ENCODE data around the gene PDE3B.

PDE3B gene

GRCh38 chr11:14892036-14892556 is 248.5 kb downstream of the PDE3B start, which contains the start of gene CYP2R1:
Gene CYP2R1 (minus strand): TSS chr11:14892231. CDS start chr11:14892205, 26 bp downstream.
- in situ Hi-C loops (cut with HindIII; ENCODE audit: low sequenced_read_pairs), result no loop called here
- peak; percentile 98 for DNase-seq (ENCODE audit: low read depth, low spot score)
- H3K4me3 ChIP-seq (ENCODE audit: low read depth, low read length), result peak within 1 kb of the TSS; percentile 74
- TF ChIP-seq CTCF (IDR thresholded peaks at IDR 0.05; ENCODE audit: low read depth, low read length), result no peak

DNA sequence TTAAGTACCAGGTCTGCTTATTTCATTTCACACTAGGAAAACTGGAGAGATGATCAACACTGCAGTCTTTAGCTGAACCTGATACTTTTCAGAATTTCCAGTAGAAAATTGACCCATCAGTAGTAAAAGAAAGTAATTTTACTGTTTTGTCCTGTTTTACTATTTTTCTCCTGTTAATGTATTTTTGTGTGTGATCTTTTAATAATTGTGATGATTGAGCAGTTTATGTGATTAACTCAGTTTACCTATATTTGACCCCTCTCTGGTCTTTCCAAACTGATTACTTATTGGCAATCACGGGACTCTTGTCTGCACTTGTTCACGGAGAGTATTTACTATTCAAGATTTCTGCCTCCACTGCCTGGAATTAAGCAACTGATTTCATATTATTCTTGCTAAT is 249.0 kb downstream of the PDE3B start:
- in situ Hi-C loops (cut with HindIII; ENCODE audit: low sequenced_read_pairs), result no loop called here
- TF ChIP-seq CTCF (IDR thresholded peaks at IDR 0.05; ENCODE audit: low read depth, low read length), result no peak
- no peak for DNase-seq (ENCODE audit: low read depth, low spot score)
- peak overlapping the region; percentile 74 for H3K4me3 ChIP-seq (ENCODE audit: low read depth, low read length)

- peak; percentile 40 for DNase-seq (ENCODE audit: low read depth, low spot score)
- TF ChIP-seq CTCF (IDR thresholded peaks at IDR 0.05; ENCODE audit: low read depth, low read length), result no peak
- H3K4me3 ChIP-seq (ENCODE audit: low read depth, low read length), result no peak overlapping the region
- in situ Hi-C loops (cut with HindIII; ENCODE audit: low sequenced_read_pairs), result no loop called here
Measured at GRCh38 chr11:14894657-14895598, 251.3 kb downstream of the PDE3B start.

- no peak overlapping the region for H3K4me3 ChIP-seq (ENCODE audit: low read depth, low read length)
- DNase-seq (ENCODE audit: low read depth, low spot score), result no peak
- in situ Hi-C loops (cut with HindIII; ENCODE audit: low sequenced_read_pairs), result no loop called here
- no peak for TF ChIP-seq CTCF (IDR thresholded peaks at IDR 0.05; ENCODE audit: low read depth, low read length)
Measured at GRCh38 chr11:14898355-14898754, 254.8 kb downstream of the PDE3B start.

DNA sequence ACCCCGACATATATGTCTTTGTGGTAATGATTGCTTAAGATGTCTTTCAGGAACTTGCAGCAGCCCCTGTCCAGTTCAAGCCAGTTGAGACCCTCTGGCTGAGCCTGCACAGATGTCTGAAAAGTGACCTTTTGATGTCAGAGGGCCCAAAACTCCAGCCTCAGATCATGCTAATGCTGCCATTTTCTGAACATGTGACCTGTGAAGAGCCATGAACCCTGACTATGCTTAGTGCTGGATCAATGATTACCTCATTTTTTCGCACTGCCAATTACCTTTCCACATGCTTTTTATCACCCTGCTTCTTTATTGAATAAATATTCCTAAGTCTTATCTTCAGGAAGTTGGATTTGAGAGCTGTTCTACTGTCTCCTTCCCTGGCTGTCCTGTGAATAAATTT is 255.3 kb downstream of the PDE3B start:
- TF ChIP-seq CTCF (IDR thresholded peaks at IDR 0.05; ENCODE audit: low read depth, low read length), result no peak
- no peak for DNase-seq (ENCODE audit: low read depth, low spot score)
- in situ Hi-C loops (cut with HindIII; ENCODE audit: low sequenced_read_pairs), result no loop called here
- H3K4me3 ChIP-seq (ENCODE audit: low read depth, low read length), result no peak overlapping the region

- no peak overlapping the region for H3K4me3 ChIP-seq (ENCODE audit: low read depth, low read length)
- no peak for TF ChIP-seq CTCF (IDR thresholded peaks at IDR 0.05; ENCODE audit: low read depth, low read length)
- in situ Hi-C loops (cut with HindIII; ENCODE audit: low sequenced_read_pairs), result no loop called here
- DNase-seq (ENCODE audit: low read depth, low spot score), result peak; percentile 45
Measured at GRCh38 chr11:14902650-14903350, 259.2 kb downstream of the PDE3B start.
